BE2C (cell line): ENCODE results near the gene IFITM1.

Experiments
- DNase-seq: peaks from one replicate; pipeline ENCODE4 v3.0.0-alpha.2; 2020
- H3K27me3 ChIP-seq: fragments of 250-450 bp; sonication (Bioruptor Pico); 2 replicates; pipeline ENCODE4 v1.5.1; 2020; ENCODE audit warnings: mild to moderate bottlenecking
- H3K36me3 ChIP-seq: fragments of 250-450 bp; sonication (Bioruptor Pico); 2 replicates; pipeline ENCODE4 v1.5.1; 2020; ENCODE audit warnings: mild to moderate bottlenecking
- H3K4me1 ChIP-seq: fragments of 250-450 bp; sonication (Bioruptor Pico); 2 replicates; pipeline ENCODE4 v1.5.1; 2020
- H3K4me3 ChIP-seq: 2 replicates; pipeline ENCODE4 v1.5.1; 2011; ENCODE audit warnings: low read depth, low read length
- H3K9me3 ChIP-seq: fragments of 250-450 bp; sonication (Bioruptor Pico); 2 replicates; pipeline ENCODE4 v1.5.1; 2020
- TF ChIP-seq, protein P1 (sequence below): IDR thresholded peaks from 2 replicates; pipeline ENCODE4 v1.5.1; 2012; ENCODE audit warnings: mild to moderate bottlenecking, low read depth, low read length

Gene IFITM1

DNA sequence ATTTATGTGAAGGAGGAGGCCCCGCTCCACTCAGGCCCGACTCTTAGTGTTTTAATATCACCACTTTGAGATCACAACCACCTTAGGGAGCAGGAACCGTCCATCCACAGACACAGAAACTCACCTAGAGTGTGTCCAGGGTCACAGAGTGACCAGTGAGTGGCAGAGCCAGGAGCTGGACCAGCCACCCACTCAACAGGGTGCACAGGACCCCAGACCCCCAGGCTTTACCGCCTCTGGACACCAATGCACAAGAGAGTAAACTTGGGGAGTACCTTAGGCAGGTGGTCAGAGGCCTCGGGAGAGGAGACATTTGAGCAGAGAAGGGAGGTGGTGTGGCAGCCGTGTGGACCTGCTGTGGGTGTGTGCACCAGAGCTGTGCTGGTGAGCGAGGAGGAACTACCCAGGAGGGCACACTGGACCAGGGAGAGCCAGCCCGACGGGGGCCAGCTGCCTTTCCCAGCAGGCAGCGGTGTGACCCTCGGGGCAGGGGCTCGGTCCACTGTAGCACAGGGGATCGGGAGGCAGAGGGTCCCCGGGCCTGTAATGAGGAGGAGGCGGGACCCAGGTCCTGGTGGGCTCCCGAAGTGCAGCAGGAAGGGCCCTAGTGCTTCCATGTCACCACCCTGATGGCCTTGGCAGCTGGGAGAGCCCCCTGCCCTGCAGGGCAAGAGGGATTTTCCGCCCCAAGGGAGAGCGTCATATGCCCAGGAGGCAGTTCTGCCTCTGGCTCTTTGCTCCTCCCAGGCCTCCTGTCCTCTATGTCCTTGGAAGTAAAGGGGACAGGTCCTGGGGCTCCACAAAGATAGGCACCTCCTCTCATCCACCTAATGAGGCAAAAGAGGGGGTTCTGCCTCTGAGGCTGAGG is 43.2 kb upstream of the IFITM1 start:
- Histone ChIP-seq H3K27me3 (no peaks in the 10 kb centered on the region), H3K9me3 (no peaks in the 10 kb centered on the region), H3K4me3 (no peak overlapping the region), H3K36me3 (no peaks in the 10 kb centered on the region), H3K4me1 (no peaks in the 10 kb centered on the region)
- TF ChIP-seq, protein P1, sequence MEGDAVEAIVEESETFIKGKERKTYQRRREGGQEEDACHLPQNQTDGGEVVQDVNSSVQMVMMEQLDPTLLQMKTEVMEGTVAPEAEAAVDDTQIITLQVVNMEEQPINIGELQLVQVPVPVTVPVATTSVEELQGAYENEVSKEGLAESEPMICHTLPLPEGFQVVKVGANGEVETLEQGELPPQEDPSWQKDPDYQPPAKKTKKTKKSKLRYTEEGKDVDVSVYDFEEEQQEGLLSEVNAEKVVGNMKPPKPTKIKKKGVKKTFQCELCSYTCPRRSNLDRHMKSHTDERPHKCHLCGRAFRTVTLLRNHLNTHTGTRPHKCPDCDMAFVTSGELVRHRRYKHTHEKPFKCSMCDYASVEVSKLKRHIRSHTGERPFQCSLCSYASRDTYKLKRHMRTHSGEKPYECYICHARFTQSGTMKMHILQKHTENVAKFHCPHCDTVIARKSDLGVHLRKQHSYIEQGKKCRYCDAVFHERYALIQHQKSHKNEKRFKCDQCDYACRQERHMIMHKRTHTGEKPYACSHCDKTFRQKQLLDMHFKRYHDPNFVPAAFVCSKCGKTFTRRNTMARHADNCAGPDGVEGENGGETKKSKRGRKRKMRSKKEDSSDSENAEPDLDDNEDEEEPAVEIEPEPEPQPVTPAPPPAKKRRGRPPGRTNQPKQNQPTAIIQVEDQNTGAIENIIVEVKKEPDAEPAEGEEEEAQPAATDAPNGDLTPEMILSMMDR, result no peak
- DNase-seq, result no peak

DNA sequence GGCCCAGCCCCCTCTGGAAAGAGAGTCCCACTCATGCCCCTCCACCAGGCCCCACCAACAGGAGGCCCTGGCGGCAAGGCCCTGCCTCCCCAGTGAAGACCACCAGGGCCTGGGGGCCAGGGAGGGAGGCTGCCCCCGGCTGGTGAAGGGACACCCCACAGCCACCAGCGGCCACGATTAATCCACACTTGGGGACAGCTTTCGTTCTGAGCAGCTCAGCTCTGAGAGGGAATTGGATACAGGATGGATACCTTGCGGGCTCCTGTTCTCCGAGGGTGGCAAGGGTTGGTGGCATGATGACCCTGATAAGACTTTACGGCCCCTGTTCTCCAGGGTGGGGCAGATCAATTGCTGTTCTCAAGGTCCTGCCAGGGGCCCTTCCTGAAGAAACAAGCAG is 42.5 kb upstream of the IFITM1 start:
- TF ChIP-seq, protein P1, result no peak
- Histone ChIP-seq H3K36me3 (no peaks in the 10 kb centered on the region), H3K9me3 (no peaks in the 10 kb centered on the region), H3K27me3 (no peaks in the 10 kb centered on the region), H3K4me1 (no peaks in the 10 kb centered on the region), H3K4me3 (no peak overlapping the region)
- no peak for DNase-seq

DNA sequence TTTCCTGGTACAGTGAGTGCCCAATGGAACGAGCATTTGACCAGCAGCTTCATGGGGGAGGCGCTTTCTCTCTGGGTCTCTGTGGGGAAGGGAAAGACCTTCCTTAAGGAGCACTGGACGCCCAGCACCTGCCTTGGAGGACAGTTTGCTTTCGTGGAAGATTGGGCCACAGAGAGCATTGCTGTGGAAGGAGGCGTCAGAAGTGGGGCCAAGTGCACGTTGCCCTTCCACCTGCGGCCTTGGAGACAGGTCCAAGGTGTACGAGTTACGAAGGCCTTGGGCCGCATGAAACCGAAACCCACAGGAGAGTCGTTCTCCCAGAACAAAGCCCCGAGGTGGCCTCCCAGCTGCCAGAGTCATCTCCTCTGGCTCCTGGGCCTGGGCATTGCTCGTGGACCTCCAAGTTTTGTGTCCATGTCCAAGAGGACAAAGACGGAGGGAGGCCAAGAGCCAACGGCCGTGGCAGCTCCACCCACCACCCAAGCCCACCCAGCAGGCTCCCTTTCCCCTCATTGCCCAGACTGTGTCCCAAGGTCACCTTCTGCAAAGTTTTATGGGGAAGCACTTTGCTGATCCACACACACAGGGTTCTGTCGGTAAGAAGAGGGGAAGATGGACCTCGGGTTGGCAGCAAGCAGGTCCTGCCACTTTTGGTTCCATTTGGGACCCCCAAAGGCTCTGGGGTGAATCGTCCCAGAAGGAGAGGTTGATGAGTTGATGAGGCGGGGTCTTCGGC is 41.5 kb upstream of the IFITM1 start:
- DNase-seq, result no peak
- no peaks in the 10 kb centered on the region for H3K27me3 ChIP-seq
- no peaks in the 10 kb centered on the region for H3K4me1 ChIP-seq
- TF ChIP-seq, protein P1, result no peak
- no peak overlapping the region for H3K4me3 ChIP-seq
- no peaks in the 10 kb centered on the region for H3K9me3 ChIP-seq
- no peaks in the 10 kb centered on the region for H3K36me3 ChIP-seq

DNA sequence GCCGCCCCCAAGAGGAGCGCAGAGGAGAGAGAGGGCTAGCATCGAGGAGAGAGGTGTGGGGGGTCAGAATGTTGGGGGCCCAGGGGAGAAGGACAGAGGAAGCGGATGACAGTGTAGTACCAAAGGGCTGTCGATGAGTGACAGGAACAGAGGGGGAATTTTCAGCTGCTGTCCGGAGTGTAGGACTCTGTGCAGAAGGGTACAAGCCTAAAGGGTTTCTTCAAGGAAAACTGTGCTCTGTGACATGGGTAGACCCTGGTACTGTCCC is 41.0 kb upstream of the IFITM1 start:
- no peak overlapping the region for H3K4me3 ChIP-seq
- DNase-seq, result no peak
- TF ChIP-seq, protein P1, result no peak
- H3K4me1 ChIP-seq, result no peaks in the 10 kb centered on the region
- no peaks in the 10 kb centered on the region for H3K36me3 ChIP-seq
- no peaks in the 10 kb centered on the region for H3K9me3 ChIP-seq
- H3K27me3 ChIP-seq, result no peaks in the 10 kb centered on the region

DNA sequence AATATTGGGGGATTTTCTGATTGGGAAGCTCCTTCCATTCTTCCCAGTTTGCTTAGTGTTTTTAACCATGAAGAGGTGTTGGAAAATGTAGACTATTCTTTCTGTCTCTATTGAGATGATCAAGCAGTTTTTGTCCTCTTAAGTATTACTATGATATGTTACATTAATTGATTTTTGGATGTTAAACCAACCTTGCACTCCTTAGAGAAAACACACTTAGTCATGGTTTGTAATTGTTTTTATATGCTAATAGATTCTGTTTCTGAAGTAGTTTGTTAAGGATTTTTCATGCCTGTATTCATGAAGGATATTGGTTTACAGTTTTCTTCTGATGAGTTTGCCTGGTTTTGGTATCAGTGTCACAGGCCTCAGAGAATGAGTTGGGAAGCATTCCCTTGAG is 37.6 kb upstream of the IFITM1 start:
- Histone ChIP-seq H3K36me3 (no peaks in the 10 kb centered on the region), H3K4me3 (no peak overlapping the region), H3K27me3 (peaks cover 22% of the 10 kb centered on the region), H3K4me1 (no peaks in the 10 kb centered on the region), H3K9me3 (no peaks in the 10 kb centered on the region)
- TF ChIP-seq, protein P1, result no peak
- no peak for DNase-seq
